Activated naive CD4-positive, alpha-beta T cell treated with anti-CD3 and anti-CD28 coated beads, Interleukin-2, amount 50 U/mL, for 72 hours (primary cell): ENCODE data around the gene INF2. TPM values are rescaled to one million over a fixed set of nuclear protein-coding genes. Genes with fewer than 3 reads are reported as not detected.
"Not testable (repeated sequence)": the region's sequence is repeated elsewhere in the genome, so short reads cannot be mapped to it uniquely, and the experiment has no call there.

Experiments
- ATAC-seq, 2 donors: fragments of 150-1000 bp; cut with Tn5 transposase; 2 replicates each; pipeline ENCODE4 v1.10.0; 2021; ENCODE audit warnings: mild to moderate bottlenecking in 2 of 2, moderate library complexity in 2 of 2
- DNase-seq, 2 donors: peaks; one replicate each; pipeline ENCODE4 v3.0.0; 2021 to 2022; ENCODE audit warnings: low spot score in 2 of 2
- H3K27ac Mint-ChIP-seq, 2 donors: one replicate each; pipeline ENCODE4 v1.8.0; 2022; ENCODE audit warnings: mild to moderate bottlenecking in 2 of 2, mixed read lengths in 2 of 2
- H3K36me3 Mint-ChIP-seq, 2 donors: one replicate each; pipeline ENCODE4 v1.8.0; 2022; ENCODE audit warnings: mixed read lengths in 2 of 2
- H3K9me3 Mint-ChIP-seq, 2 donors: one replicate each; pipeline ENCODE4 v1.8.0; 2022; ENCODE audit warnings: mixed read lengths in 2 of 2
- total RNA-seq, 2 donors: library from RNA; stranded (reverse); gene quantifications; one replicate each; pipeline ENCODE4 v1.2.3, GENCODE V29; 2022

The INF2 gene
- total RNA-seq, 2 donors from 2014 or later, result 48.6 to 82.7 TPM

GRCh38 chr14:104665114-104665656 lies 24.2 kb upstream of the INF2 start:
- Mint-ChIP-seq H3K9me3 (no peaks in the 10 kb centered on the region), H3K27ac (peak overlapping the region; percentile 11 to 62), H3K36me3 (peaks cover 0 to 5% of the 10 kb centered on the region in 2 donors)
- ATAC-seq (peak in 1 of 2 donors; percentile 64), DNase-seq (no peak)

GRCh38 chr14:104665657-104666522 lies 23.5 kb upstream of the INF2 start:
- no peaks in the 10 kb centered on the region for H3K9me3 Mint-ChIP-seq
- peaks cover 0 to 5% of the 10 kb centered on the region in 2 donors for H3K36me3 Mint-ChIP-seq
- DNase-seq, result no peak
- peak overlapping the region in 1 of 2 donors; percentile 62 for H3K27ac Mint-ChIP-seq
- ATAC-seq, result peak; percentile 90 to 98

GRCh38 chr14:104666523-104666895 lies 22.9 kb upstream of the INF2 start:
- DNase-seq, ATAC-seq, H3K9me3 Mint-ChIP-seq, H3K27ac Mint-ChIP-seq, H3K36me3 Mint-ChIP-seq: not testable (repeated sequence)

GRCh38 chr14:104666981-104667380 lies 22.4 kb upstream of the INF2 start:
- DNase-seq, result no peak
- ATAC-seq, result no peak
- Mint-ChIP-seq H3K27ac (no peak overlapping the region), H3K9me3 (no peaks in the 10 kb centered on the region), H3K36me3 (no peaks in the 10 kb centered on the region)

- H3K9me3 Mint-ChIP-seq, result no peaks in the 10 kb centered on the region
- ATAC-seq (no peak), DNase-seq (no peak)
- H3K36me3 Mint-ChIP-seq, result no peaks in the 10 kb centered on the region
- no peak overlapping the region for H3K27ac Mint-ChIP-seq
Measured at GRCh38 chr14:104669697-104670096, 19.7 kb upstream of the INF2 start.

GRCh38 chr14:104671330-104671977 lies 18.0 kb upstream of the INF2 start:
- DNase-seq, H3K36me3 Mint-ChIP-seq, H3K27ac Mint-ChIP-seq, ATAC-seq, H3K9me3 Mint-ChIP-seq: not testable (repeated sequence)

- H3K27ac Mint-ChIP-seq, DNase-seq: not testable (repeated sequence)
Measured at GRCh38 chr14:104672119-104672518, 17.3 kb upstream of the INF2 start.

GRCh38 chr14:104673481-104673880 lies 15.9 kb upstream of the INF2 start:
- DNase-seq, result no peak
- no peak for ATAC-seq
- Mint-ChIP-seq H3K36me3 (no peaks in the 10 kb centered on the region), H3K27ac (no peak overlapping the region), H3K9me3 (no peaks in the 10 kb centered on the region)

More at GRCh38 chr14:104672119-104672518, 17.3 kb upstream of the INF2 start:
- not testable (repeated sequence) for H3K36me3 Mint-ChIP-seq, ATAC-seq, H3K9me3 Mint-ChIP-seq

- DNase-seq (no peak), ATAC-seq (no peak)
- no peak overlapping the region for H3K27ac Mint-ChIP-seq
- H3K36me3 Mint-ChIP-seq, result no peaks in the 10 kb centered on the region
- no peaks in the 10 kb centered on the region for H3K9me3 Mint-ChIP-seq
Measured at GRCh38 chr14:104675447-104675846, 14.0 kb upstream of the INF2 start.

- no peak overlapping the region for H3K27ac Mint-ChIP-seq
- ATAC-seq (no peak), DNase-seq (no peak)
- no peaks in the 10 kb centered on the region for H3K9me3 Mint-ChIP-seq
- H3K36me3 Mint-ChIP-seq, result no peaks in the 10 kb centered on the region
Measured at GRCh38 chr14:104676130-104676693, 13.2 kb upstream of the INF2 start.

GRCh38 chr14:104676694-104677511 lies 12.5 kb upstream of the INF2 start:
- ATAC-seq (peak; percentile 34 to 63), DNase-seq (peak in 1 of 2 donors; percentile 80)
- H3K27ac Mint-ChIP-seq, result no peak overlapping the region
- H3K9me3 Mint-ChIP-seq, result no peaks in the 10 kb centered on the region
- H3K36me3 Mint-ChIP-seq, result no peaks in the 10 kb centered on the region

- peak; percentile 71 to 82 for DNase-seq
- H3K27ac Mint-ChIP-seq, result peak overlapping the region; percentile 79 to 94
- no peaks in the 10 kb centered on the region for H3K9me3 Mint-ChIP-seq
- ATAC-seq, result peak; percentile 86 to 87
- H3K36me3 Mint-ChIP-seq, result no peaks in the 10 kb centered on the region
Measured at GRCh38 chr14:104677512-104678332, 11.7 kb upstream of the INF2 start.

- Mint-ChIP-seq H3K27ac (peak overlapping the region; percentile 79 to 94), H3K36me3 (no peaks in the 10 kb centered on the region), H3K9me3 (no peaks in the 10 kb centered on the region)
- no peak for ATAC-seq
- DNase-seq, result no peak
Measured at GRCh38 chr14:104678346-104678745, 11.1 kb upstream of the INF2 start.

GRCh38 chr14:104678901-104679705 lies 10.3 kb upstream of the INF2 start:
- H3K36me3 Mint-ChIP-seq, result no peaks in the 10 kb centered on the region
- no peaks in the 10 kb centered on the region for H3K9me3 Mint-ChIP-seq
- no peak overlapping the region for H3K27ac Mint-ChIP-seq
- ATAC-seq (no peak), DNase-seq (no peak)
